GM12878 (cell line): ENCODE data around the gene PAX5. TPM values are rescaled to one million over a fixed set of nuclear protein-coding genes. Genes with fewer than 3 reads are reported as not detected.

Experiments
- ATAC-seq: fragments of 200-7000 bp; cut with Tn5 transposase; 3 replicates; pipeline ENCODE4 v1.9.1; 2020; ENCODE audit warnings: mild to moderate bottlenecking, moderate library complexity
- BruUV-seq: library from RNA; stranded (reverse); fragments of 400-500 nt; replicated peaks from 2 replicates; lab custom pipeline; 2021; lab: Mats Ljungman, UMichigan
- CTCF ChIA-PET: fragments of 300-600 bp; sonication (Branson Sonifier 250); formaldehyde crosslinking; extraction: SDS; loops from one replicate; lab custom pipeline; 2021; ENCODE audit warnings: inconsistent platforms; lab: Yijun Ruan, JAX
- POLR2A ChIA-PET: fragments of 350-600 bp; formaldehyde crosslinking; extraction: SDS; loops from one replicate; lab custom pipeline; 2021; ENCODE audit warnings: inconsistent platforms; lab: Charles Lee
- RAD21 ChIA-PET: fragments of 300-600 bp; sonication (Branson Sonifier 250); formaldehyde crosslinking; loops from one replicate; lab custom pipeline; 2023; ENCODE audit warnings: antibody characterized with exemption; ENCODE audit not compliant: unreplicated experiment; lab: Charles Lee
- SMC1A ChIA-PET: fragments of 300-600 bp; sonication (Branson Sonifier 250); formaldehyde crosslinking; loops from one replicate; lab custom pipeline; 2023; ENCODE audit not compliant: unreplicated experiment, uncharacterized antibody; lab: Charles Lee
- DNase-seq: peaks from one replicate; pipeline ENCODE4 v3.0.0-alpha.2; 2011; ENCODE audit warnings: low read depth, low spot score
- FAIRE-seq: peaks from 3 replicates; lab custom pipeline; 2011; peaks lifted over from hg19 to GRCh38; lab: Jason Lieb, UNC
- H2AFZ ChIP-seq: 2 replicates; pipeline ENCODE4 v1.6.0; 2011; ENCODE audit warnings: low read depth, low read length, control low read depth; ENCODE audit not compliant: control insufficient read depth
- H3K27ac ChIP-seq: 2 replicates; pipeline ENCODE4 v1.5.1; 2011; ENCODE audit warnings: control low read depth; ENCODE audit not compliant: control insufficient read depth, insufficient read depth
- H3K27me3 ChIP-seq, 2 experiments: replicated peaks in 1 of 2; 2 replicates each; pipeline versions ENCODE4 v1.6.0 to v1.6.1; 2011; ENCODE audit warnings: low read length in 1 of 2; ENCODE audit not compliant: control insufficient read depth in 2 of 2, insufficient read depth in 2 of 2
- H3K36me3 ChIP-seq, 2 experiments: 2 replicates each; pipeline ENCODE4 v1.5.1; 2011; ENCODE audit warnings: low read length in 1 of 2; ENCODE audit not compliant: control insufficient read depth in 2 of 2, insufficient read depth in 2 of 2
- H3K4me1 ChIP-seq: 2 replicates; pipeline ENCODE4 v1.6.1; 2011; ENCODE audit warnings: mild to moderate bottlenecking, low read length, moderate library complexity, mixed read lengths; ENCODE audit not compliant: control insufficient read depth, insufficient read depth
- H3K4me2 ChIP-seq: 2 replicates; pipeline ENCODE4 v1.6.0; 2011; ENCODE audit warnings: control low read depth; ENCODE audit not compliant: control insufficient read depth, insufficient read depth
- H3K4me3 ChIP-seq: fragments of 200-600 bp; sonication (generic); 2 replicates; pipeline ENCODE4 v1.5.1; 2016
- H3K79me2 ChIP-seq: 2 replicates; pipeline ENCODE4 v1.6.0; 2011; ENCODE audit warnings: low read length; ENCODE audit not compliant: control insufficient read depth, insufficient read depth
- H3K9ac ChIP-seq: 2 replicates; pipeline ENCODE4 v1.8.0; 2011; ENCODE audit warnings: low read length, control low read depth, mixed read lengths; ENCODE audit not compliant: control insufficient read depth, insufficient read depth
- H3K9me3 ChIP-seq: replicated peaks from 3 replicates; pipeline ENCODE4 v1.5.1; 2011; ENCODE audit warnings: mild to moderate bottlenecking, low read length; ENCODE audit not compliant: control insufficient read depth, insufficient read depth
- H4K20me1 ChIP-seq: 2 replicates; pipeline ENCODE4 v1.6.0; 2011; ENCODE audit not compliant: control insufficient read depth, insufficient read depth
- CTCF ChIP-seq, 3 experiments: IDR thresholded peaks in 2 of 3; conservative IDR thresholded peaks in 1 of 3; 2 replicates each; pipeline ENCODE4 v1.5.1; 2011; ENCODE audit warnings: low read depth in 3 of 3, low read length in 3 of 3, mild to moderate bottlenecking in 3 of 3, control low read depth in 2 of 3, moderate library complexity in 2 of 3, inconsistent platforms in 1 of 3, mixed read lengths in 1 of 3; ENCODE audit not compliant: control insufficient read depth in 2 of 3, insufficient read depth in 1 of 3; ENCODE audit errors: extremely low read depth in 1 of 3
- DPF2 ChIP-seq: fragments of 450-650 bp; IDR thresholded peaks from 2 replicates; pipeline ENCODE4 v1.6.1; 2017; ENCODE audit warnings: mild to moderate bottlenecking
- EED ChIP-seq: sonication (generic); IDR thresholded peaks from 2 replicates; pipeline ENCODE4 v1.6.1; 2016; ENCODE audit warnings: antibody characterized with exemption, low read depth
- MTA2 ChIP-seq: fragments of 450-650 bp; IDR thresholded peaks from 2 replicates; pipeline ENCODE4 v1.6.1; 2016; ENCODE audit warnings: low read depth, mild to moderate bottlenecking, moderate library complexity
- NBN ChIP-seq: fragments of 450-650 bp; IDR thresholded peaks from 2 replicates; pipeline ENCODE4 v1.6.1; 2016
- NFXL1 ChIP-seq: fragments of 450-650 bp; IDR thresholded peaks from 2 replicates; pipeline ENCODE4 v1.6.1; 2017; ENCODE audit warnings: antibody characterized with exemption, mild to moderate bottlenecking, borderline replicate concordance
- PML ChIP-seq: IDR thresholded peaks from 2 replicates; pipeline ENCODE4 v1.6.1; 2012; ENCODE audit warnings: low read length, inconsistent platforms
- POLR2A ChIP-seq: IDR thresholded peaks from 2 replicates; pipeline ENCODE4 v1.6.1; 2011; ENCODE audit warnings: low read depth, mild to moderate bottlenecking, low read length
- POU2F2 ChIP-seq: IDR thresholded peaks from 3 replicates; pipeline ENCODE4 v1.6.1; 2011; ENCODE audit warnings: low read depth, mild to moderate bottlenecking, low read length, borderline replicate concordance
- SIN3A ChIP-seq: IDR thresholded peaks from 2 replicates; pipeline ENCODE4 v1.6.1; 2012; ENCODE audit warnings: low read depth, low read length, improper control_type of control experiment
- SUZ12 ChIP-seq: fragments of 200-600 bp; sonication (generic); IDR thresholded peaks from one replicate; pipeline ENCODE4 v1.6.1; 2018; ENCODE audit warnings: antibody characterized with exemption, mild to moderate bottlenecking; ENCODE audit not compliant: unreplicated experiment
- TARDBP ChIP-seq: IDR thresholded peaks from 2 replicates; pipeline ENCODE4 v1.6.1; 2016; ENCODE audit warnings: borderline replicate concordance
- ZNF207 ChIP-seq: fragments of 450-650 bp; IDR thresholded peaks from 2 replicates; pipeline ENCODE4 v1.6.1; 2014; ENCODE audit warnings: antibody characterized with exemption, mild to moderate bottlenecking, borderline replicate concordance
- WGBS: methylation state at CpG from one replicate; pipeline ENCODE4 v1.1.6; 2016; ENCODE audit warnings: low lambda C conversion rate; ENCODE audit not compliant: insufficient replicate concordance, insufficient coverage; ENCODE audit errors: missing lambda C conversion rate; 5-methylcytosine and 5-hydroxymethylcytosine counted together
- in situ Hi-C: fragments of 300-500 bp; cut with MboI; formaldehyde crosslinking; loops from 9 replicates; pipeline ENCODE4 v1.14.3; 2018; ENCODE audit warnings: mixed read lengths
- intact Hi-C: fragments of 100-400 bp; cut with micrococcal nuclease; formaldehyde crosslinking; loops from one replicate; pipeline ENCODE4 v1.14.2; 2022; ENCODE audit not compliant: unreplicated experiment
- polyA plus RNA-seq, 11 experiments: library from polyadenylated mRNA; depleted of rRNA in 4 of 11; unstranded in 6 of 11; stranded (reverse) in 5 of 11; fragments of >200 nt; fragmentation: Nextera tagmentation in 4 of 11; fragmentation: Illumina TruSeq in 1 of 11; extraction: Ambion mirVana in 4 of 11; extraction: Trizol in 1 of 11; gene quantifications; 1 replicate in 1 of 11; 2 replicates in 10 of 11; pipeline versions ENCODE4 v1.2.1 to v1.2.3, GENCODE V29; 2011 to 2016; ENCODE audit warnings: inconsistent platforms in 2 of 11, missing spikeins in 2 of 11, low read depth in 1 of 11
- total RNA-seq, 4 experiments: library from RNA; depleted of rRNA in 3 of 4; stranded (reverse); fragments of >200 nt in 3 of 4; fragmentation: Illumina TruSeq in 1 of 4; extraction: Trizol in 1 of 4; gene quantifications; 2 replicates each; pipeline versions ENCODE4 v1.2.1 to v1.2.3, GENCODE V29; 2013 to 2021
- TF ChIP-seq, protein P1 (sequence below): fragments of 450-650 bp; conservative IDR thresholded peaks from 2 replicates; pipeline ENCODE4 v1.6.1; 2017; ENCODE audit warnings: mild to moderate bottlenecking, moderate library complexity
- TF ChIP-seq, protein P2 (sequence below): IDR thresholded peaks from 2 replicates; pipeline ENCODE4 v1.6.1; 2012; ENCODE audit warnings: mild to moderate bottlenecking, low read depth, low read length

Gene PAX5
- total and polyA plus RNA-seq, 10 of the 15 experiments (the other 5 are each of a cell fraction or from before 2014, with no cell fraction given) = 2.2 to 123 (median 31.9) TPM

- H3K4me2 ChIP-seq = peak overlapping the region; percentile 98
- no peak for TF ChIP-seq ZNF207
- 0 out of 6 replicates have a peak, but pooled peaks of 1 of the 3 experiments have one; percentile 2 for TF ChIP-seq CTCF (IDR thresholded peaks at IDR 0.05 in 2 of 3, conservative IDR thresholded peaks at IDR 0.05 in 1 of 3; ENCODE audit: control insufficient read depth in 2 of 3, extremely low read depth in 1 of 3, insufficient read depth in 1 of 3, low read depth in 3 of 3, low read length in 3 of 3)
- TF ChIP-seq POU2F2 = peak; percentile 17; the same call in 2 of the 3 replicates
- TF ChIP-seq, protein P1, sequence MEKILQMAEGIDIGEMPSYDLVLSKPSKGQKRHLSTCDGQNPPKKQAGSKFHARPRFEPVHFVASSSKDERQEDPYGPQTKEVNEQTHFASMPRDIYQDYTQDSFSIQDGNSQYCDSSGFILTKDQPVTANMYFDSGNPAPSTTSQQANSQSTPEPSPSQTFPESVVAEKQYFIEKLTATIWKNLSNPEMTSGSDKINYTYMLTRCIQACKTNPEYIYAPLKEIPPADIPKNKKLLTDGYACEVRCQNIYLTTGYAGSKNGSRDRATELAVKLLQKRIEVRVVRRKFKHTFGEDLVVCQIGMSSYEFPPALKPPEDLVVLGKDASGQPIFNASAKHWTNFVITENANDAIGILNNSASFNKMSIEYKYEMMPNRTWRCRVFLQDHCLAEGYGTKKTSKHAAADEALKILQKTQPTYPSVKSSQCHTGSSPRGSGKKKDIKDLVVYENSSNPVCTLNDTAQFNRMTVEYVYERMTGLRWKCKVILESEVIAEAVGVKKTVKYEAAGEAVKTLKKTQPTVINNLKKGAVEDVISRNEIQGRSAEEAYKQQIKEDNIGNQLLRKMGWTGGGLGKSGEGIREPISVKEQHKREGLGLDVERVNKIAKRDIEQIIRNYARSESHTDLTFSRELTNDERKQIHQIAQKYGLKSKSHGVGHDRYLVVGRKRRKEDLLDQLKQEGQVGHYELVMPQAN = peak; percentile 60; the same call in 1 of the 2 replicates
- TF ChIP-seq, protein P2, sequence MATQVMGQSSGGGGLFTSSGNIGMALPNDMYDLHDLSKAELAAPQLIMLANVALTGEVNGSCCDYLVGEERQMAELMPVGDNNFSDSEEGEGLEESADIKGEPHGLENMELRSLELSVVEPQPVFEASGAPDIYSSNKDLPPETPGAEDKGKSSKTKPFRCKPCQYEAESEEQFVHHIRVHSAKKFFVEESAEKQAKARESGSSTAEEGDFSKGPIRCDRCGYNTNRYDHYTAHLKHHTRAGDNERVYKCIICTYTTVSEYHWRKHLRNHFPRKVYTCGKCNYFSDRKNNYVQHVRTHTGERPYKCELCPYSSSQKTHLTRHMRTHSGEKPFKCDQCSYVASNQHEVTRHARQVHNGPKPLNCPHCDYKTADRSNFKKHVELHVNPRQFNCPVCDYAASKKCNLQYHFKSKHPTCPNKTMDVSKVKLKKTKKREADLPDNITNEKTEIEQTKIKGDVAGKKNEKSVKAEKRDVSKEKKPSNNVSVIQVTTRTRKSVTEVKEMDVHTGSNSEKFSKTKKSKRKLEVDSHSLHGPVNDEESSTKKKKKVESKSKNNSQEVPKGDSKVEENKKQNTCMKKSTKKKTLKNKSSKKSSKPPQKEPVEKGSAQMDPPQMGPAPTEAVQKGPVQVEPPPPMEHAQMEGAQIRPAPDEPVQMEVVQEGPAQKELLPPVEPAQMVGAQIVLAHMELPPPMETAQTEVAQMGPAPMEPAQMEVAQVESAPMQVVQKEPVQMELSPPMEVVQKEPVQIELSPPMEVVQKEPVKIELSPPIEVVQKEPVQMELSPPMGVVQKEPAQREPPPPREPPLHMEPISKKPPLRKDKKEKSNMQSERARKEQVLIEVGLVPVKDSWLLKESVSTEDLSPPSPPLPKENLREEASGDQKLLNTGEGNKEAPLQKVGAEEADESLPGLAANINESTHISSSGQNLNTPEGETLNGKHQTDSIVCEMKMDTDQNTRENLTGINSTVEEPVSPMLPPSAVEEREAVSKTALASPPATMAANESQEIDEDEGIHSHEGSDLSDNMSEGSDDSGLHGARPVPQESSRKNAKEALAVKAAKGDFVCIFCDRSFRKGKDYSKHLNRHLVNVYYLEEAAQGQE = 0 out of 2 replicates have a peak, but pooled peaks have one; percentile 4
- 0 out of 2 replicates have a peak, but pooled peaks have one; percentile 15 for TF ChIP-seq DPF2
- TF ChIP-seq MTA2 = no peak
- no peak for TF ChIP-seq PML
- TF ChIP-seq POLR2A = 0 out of 2 replicates have a peak, but pooled peaks have one; percentile 2
- no peak; the same call in 1 of the 2 replicates for TF ChIP-seq EED
- 0 out of 2 replicates have a peak, but pooled peaks have one; percentile 52 for TF ChIP-seq NBN
- TF ChIP-seq TARDBP = 0 out of 2 replicates have a peak, but pooled peaks have one; percentile 28
- TF ChIP-seq NFXL1 = no peak
- 0 out of 2 replicates have a peak, but pooled peaks have one; percentile 44 for TF ChIP-seq SIN3A
- no peak for TF ChIP-seq SUZ12
Observed at GRCh38 chr9:37036776-37037502, 2.9 kb upstream of the PAX5 start.

More at GRCh38 chr9:37036776-37037502, 2.9 kb upstream of the PAX5 start:
- peaks cover 8% of the 10 kb centered on the region for H3K4me1 ChIP-seq
- no TSS peak for BruUV-seq
- in situ Hi-C loops (no loop called here), intact Hi-C loops (no loop called here)
- peak overlapping the region; percentile 96 for H3K4me3 ChIP-seq
- peak; percentile 52 for ATAC-seq
- 1% methylated on average over 44 of the region's 44 CpGs for WGBS
- no peaks in the 10 kb centered on the region for H3K36me3 ChIP-seq
- peak overlapping the region; percentile 79 for H2AFZ ChIP-seq
- SMC1A ChIA-PET = interaction anchor here (0.7 to 3.9 kb wide), 26 partner anchors 10 to 376 kb away, joined by 3 to 31 read pairs (median 3); partner anchors contain the start of gene ZCCHC7
- RAD21 ChIA-PET = interaction anchor here (0.5 to 2.8 kb wide), 24 partner anchors 11 to 292 kb away, joined by 3 to 19 read pairs (median 4); partner anchors contain the start of gene ZCCHC7
- peak overlapping the region; percentile 90 for H3K9ac ChIP-seq
- H3K27me3 ChIP-seq = no peaks in the 10 kb centered on the region
- H3K79me2 ChIP-seq = peaks cover 61% of the 10 kb centered on the region
- CTCF ChIA-PET = interaction anchor here (0.6 to 4.4 kb wide), 21 partner anchors 12 to 365 kb away, joined by 3 to 41 read pairs (median 4); no protein-coding TSS in a partner anchor
- POLR2A ChIA-PET = interaction anchor here (0.6 to 3.4 kb wide), 26 partner anchors 10 to 327 kb away, joined by 3 to 24 read pairs (median 4); partner anchors contain the start of gene ZCCHC7
- DNase-seq = no peak
- FAIRE-seq = no peak
- no peaks in the 10 kb centered on the region for H4K20me1 ChIP-seq
- no peaks in the 10 kb centered on the region for H3K9me3 ChIP-seq
- H3K27ac ChIP-seq = peak overlapping the region; percentile 92
